Measurements from ENCODE around the gene ACSBG1.
A peak's percentile ranks its signal among the peaks of the same experiment; 100 is the strongest.

The ACSBG1 gene

GRCh38 chr15:78148392-78149067 is 85.8 kb downstream of the ACSBG1 start:
- Histone ChIP-seq H3K27ac (peak overlapping the region; percentile 38 to 97), H3K4me3 (peak overlapping the region; percentile 99)
- DNase-seq (ENCODE audit: low spot score) = no peak
- TF ChIP-seq CTCF (IDR thresholded peaks at IDR 0.05) = no peak

GRCh38 chr15:78147566-78147965 is 86.8 kb downstream of the ACSBG1 start:
- H3K27ac ChIP-seq = no peak overlapping the region
- no peak overlapping the region for H3K4me3 ChIP-seq
- TF ChIP-seq CTCF (IDR thresholded peaks at IDR 0.05) = no peak
- DNase-seq (ENCODE audit: low spot score) = no peak

GRCh38 chr15:78146425-78147154 is 87.8 kb downstream of the ACSBG1 start:
- no peak overlapping the region for H3K27ac ChIP-seq
- peak; percentile 35 for DNase-seq (ENCODE audit: low spot score)
- TF ChIP-seq CTCF (IDR thresholded peaks at IDR 0.05) = no peak
- no peak overlapping the region for H3K4me3 ChIP-seq

GRCh38 chr15:78142332-78142731 is 92.0 kb downstream of the ACSBG1 start:
- TF ChIP-seq CTCF (IDR thresholded peaks at IDR 0.05) = no peak
- H3K27ac ChIP-seq = no peak overlapping the region
- no peak for DNase-seq (ENCODE audit: low spot score)
- H3K4me3 ChIP-seq = no peak overlapping the region

- Histone ChIP-seq H3K4me3 (no peak overlapping the region), H3K27ac (no peak overlapping the region)
- TF ChIP-seq CTCF (IDR thresholded peaks at IDR 0.05) = no peak
- DNase-seq (ENCODE audit: low spot score) = no peak
Measured at GRCh38 chr15:78140292-78140691, 94.1 kb downstream of the ACSBG1 start.

- H3K27ac ChIP-seq = no peak overlapping the region
- DNase-seq (ENCODE audit: low spot score) = peak; percentile 17
- no peak for TF ChIP-seq CTCF (IDR thresholded peaks at IDR 0.05)
- H3K4me3 ChIP-seq = no peak overlapping the region
Measured at GRCh38 chr15:78139578-78139977, 94.8 kb downstream of the ACSBG1 start.

GRCh38 chr15:78133801-78134200 is 100.6 kb downstream of the ACSBG1 start:
- DNase-seq (ENCODE audit: low spot score) = peak; percentile 21
- Histone ChIP-seq H3K4me3 (no peak overlapping the region), H3K27ac (no peak overlapping the region)
- TF ChIP-seq CTCF (IDR thresholded peaks at IDR 0.05) = no peak

Data from coronary artery (tissue), 2 donors.